Measurements from ENCODE around the gene ANKRD12.
"Not testable (repeated sequence)": the region's sequence is repeated elsewhere in the genome, so short reads cannot be mapped to it uniquely, and the experiment has no call there.

The ANKRD12 gene

DNA sequence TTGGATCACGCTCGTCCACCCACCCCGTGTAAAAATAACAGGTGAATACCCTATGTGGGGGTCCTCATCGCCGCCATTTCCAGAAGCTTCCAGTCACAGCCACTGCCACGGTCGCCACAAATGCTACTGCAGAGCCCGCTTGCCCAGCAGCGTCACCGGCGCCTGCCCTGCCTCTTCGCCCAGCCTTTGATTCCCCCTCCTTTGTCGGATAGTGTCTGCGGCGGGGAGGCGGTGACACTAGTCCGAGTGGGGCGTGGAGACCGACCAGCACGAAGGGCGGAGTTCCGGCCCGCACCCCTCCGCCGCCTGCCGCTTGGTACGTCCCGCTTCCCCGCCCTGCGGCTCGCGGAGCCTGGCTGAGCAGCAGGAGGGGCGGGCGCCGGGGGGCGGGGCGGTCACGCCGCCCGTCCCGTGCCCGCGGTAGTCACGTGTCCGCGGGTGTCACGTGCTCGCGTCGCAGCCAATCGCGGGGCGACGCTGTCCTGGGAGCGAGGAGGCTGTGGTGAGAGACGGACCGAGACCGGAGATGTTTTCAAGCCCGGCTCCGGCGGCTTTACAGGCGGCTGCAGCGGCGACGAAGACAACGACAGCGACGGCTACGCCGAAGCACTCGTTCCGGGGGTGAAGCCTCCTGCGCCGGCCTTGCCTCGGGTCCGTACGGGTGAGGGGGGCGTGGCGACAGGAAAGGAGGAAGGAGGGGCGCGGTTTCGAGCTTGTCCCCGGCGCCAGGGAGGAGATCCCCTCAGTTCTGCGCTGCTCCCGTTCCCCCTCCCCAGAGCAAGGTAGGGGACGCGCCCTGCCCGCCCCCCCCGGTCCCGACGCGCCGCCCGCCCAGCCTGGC, at the start of gene ANKRD12:
TSS of gene ANKRD12 (plus strand) at position 467 of the 841 bp plus-strand sequence. CDS start 45,652 bp downstream, outside the sequence.
- peak; percentile 82 for DNase-seq

DNA sequence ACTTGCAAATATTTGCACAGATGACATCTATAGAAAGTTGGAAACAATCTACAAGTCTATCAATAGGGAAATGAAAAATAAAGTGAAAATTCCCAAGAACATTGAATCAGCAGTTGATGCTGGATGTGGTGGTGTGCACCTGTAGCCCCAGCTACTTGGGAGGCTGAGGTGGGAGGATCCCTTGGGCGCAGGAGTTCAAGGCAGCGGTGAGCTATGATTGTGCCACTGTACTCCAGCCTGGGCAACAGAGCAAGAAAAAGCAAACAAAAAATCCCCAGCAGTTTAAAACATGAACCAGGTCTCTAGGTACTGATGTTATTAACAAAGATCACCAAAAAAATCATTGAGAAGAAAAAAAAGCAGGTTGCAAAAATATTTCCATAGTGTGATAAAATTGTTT, 49.4 kb upstream of the ANKRD12 start:
- no peak for DNase-seq

DNA sequence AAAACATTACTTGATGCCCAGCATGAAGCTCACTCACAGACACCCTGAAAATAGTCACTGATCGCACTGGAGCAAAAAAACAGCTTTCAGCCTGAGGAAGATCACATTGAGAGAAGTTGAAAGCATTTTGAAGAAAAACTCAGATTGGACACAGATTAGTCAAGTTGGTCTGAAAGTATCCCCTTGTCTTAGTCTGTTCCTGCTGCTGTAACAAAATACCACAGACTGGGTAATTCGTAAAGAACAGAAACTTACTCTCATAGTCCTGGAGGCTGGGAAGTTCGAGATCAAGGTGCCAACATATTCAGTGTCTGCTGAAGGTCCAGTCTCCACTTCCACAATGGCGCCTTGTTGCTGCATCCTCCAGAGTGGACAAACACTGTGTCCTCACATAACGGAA, 48.3 kb upstream of the ANKRD12 start:
- DNase-seq, result no peak

DNA sequence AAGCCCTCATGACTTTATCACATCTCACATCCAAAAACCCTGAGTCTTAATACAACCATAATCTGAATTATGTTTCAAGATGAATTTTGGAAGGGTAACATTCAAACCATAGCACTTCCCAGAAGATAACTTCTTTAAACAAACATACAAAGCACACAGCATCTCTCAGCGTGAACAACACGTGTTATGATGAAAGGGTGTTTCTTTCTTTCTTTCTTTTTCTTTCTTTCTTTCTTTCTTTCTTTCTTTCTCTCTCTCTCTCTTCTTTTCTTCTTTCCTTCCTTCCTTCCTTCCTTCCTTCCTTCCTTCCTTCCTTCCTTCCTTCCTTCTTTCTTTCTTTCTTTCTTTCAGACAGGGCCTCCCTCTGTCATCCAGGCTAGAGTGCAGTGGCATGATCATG, 47.9 kb upstream of the ANKRD12 start:
- DNase-seq, result not testable (repeated sequence)

DNA sequence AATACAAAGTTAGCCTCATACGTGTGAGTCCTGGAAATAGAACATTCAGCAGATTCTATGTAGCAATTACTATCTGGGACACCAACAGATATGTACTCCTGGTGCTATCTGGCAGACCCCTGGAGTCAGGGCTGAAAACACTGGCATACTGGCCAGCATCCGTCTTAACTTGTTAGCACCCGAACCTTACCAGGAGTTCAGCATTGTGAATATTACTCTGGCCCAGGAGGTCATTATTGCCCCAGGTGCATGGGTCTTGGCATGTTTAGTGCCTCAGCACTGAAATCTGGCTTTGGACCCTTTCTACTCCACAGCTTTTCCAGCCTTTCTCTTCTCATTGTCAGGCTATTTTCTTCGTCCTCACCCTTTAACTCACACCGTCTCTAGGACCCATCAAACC, 46.0 kb upstream of the ANKRD12 start:
- DNase-seq, result no peak

DNA sequence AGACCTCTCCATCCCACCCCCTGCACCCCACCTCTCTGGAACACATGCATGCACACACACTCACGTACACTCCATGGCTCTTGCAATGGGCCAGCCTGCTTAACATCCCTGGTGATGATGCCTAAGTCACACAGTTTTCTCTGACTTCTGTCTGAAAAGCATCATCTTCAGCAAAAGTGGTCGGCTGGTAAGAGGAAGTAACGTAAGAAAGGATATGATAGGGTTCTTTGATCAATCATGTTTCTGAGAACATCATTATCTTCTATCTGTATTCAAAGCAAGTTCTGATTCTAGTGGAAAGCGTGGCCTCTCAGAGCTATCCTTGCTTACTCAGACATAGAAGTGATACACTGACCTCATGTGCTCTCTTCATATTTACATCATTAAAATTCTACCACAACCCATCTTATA, 45.5 kb upstream of the ANKRD12 start:
- DNase-seq, result no peak

DNA sequence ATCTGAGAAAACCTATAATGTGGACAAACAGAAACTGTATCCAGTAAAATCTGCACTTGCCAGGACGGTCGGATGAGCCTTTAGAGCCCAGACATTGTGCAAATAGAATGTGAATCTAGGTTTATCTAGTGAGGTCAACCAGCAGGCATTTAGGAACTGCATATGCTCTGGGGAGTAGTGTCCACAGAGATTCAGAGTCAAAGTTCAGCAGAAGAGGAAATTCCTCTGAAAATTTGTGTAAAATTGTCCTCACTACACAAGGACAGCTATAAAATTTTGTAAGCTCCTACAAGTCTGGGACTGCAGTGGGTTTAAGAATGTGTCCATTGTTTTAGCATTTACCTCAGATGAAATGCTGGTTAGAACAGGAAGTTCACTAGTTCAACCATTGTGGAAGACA, 43.9 kb upstream of the ANKRD12 start:
- no peak for DNase-seq

DNA sequence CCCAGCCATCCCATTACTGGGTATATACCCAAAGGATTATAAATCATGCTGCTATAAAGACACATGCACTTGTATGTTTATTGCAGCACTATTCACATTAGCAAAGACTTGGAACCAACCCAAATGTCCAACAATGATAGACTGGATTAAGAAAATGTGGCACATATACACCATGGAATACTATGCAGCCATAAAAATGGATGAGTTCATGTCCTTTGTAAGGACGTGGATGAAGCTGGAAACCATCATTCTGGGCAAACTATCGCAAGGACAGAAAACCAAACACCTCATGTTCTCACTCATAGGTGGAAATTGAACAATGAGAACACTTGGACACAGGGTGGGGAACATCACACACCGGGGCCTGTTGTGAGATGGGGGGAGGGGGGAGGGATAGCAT, 43.5 kb upstream of the ANKRD12 start:
- not testable (repeated sequence) for DNase-seq

DNA sequence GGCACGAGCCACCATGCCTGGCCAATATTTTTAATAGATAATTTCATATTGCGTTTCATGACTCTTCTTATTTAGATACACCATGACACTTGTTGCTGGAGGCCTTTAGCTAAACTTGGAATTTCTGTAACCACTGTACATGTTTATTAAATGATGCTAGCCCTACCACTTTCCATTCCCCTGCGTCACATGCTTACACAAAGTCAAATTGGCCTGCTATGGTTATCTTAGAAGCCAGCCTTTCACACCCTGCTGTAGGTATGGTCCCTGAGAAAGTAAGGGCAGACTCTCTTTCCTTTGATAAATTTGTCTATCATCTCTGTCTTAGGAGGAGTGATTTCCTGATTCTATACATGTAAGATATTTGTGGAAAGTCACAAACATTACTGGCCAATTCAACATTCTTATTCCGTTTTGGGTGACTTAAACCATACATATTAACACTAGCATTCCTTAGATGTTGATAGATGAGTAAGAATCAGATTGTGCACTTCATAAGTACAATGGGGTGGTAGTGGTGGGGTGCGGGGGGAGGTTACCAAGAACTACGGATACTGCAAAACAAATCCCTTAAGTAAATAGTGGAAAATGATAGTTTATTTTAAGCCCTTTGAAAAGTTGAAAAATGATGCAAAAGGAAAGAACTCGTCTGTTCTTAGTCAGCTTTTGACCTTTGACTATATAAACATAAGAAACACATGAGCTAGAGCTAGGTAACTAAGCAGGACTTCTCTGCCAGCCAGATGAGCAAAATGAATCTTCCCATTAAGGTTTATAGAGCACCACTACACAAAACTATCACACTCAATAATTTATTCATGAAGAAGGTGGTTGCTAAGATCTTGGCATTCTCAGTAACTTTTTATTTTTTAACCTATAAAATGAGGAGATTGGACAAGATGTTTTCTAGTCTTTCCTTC, 42.0 kb upstream of the ANKRD12 start:
- DNase-seq, result peak; percentile 59

DNA sequence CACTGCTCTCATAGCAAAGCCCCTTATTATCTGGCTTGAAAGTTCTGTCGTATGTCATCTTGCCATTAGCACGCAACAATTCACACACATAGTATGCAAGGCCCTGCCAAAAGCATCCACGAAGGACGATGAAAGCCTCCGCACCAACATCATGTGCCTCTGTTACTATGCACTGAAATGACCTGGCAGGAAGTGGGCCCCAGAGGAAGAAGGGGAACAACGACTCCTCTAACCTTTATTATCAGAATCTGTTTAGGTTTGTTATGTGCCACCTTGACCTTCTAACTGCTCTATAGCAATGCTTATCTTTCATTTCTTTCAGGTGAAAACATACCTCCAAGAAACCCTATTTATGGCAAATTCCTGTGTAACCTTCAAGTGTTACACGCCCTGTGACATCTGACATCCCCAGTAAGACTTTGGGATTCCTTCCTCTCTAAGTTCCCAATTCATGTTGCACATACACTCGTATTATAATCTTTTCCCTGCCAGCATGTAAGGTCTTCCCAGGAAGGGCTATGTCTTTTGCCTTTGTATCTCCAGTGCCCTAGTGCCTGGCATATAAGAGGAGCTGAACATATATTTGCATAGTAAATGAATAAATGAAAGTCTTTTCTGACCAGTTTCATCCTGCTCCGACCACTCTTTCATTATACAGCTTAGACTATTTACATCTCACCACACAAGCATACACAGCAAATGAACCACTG, 41.1 kb upstream of the ANKRD12 start:
- no peak for DNase-seq

DNA sequence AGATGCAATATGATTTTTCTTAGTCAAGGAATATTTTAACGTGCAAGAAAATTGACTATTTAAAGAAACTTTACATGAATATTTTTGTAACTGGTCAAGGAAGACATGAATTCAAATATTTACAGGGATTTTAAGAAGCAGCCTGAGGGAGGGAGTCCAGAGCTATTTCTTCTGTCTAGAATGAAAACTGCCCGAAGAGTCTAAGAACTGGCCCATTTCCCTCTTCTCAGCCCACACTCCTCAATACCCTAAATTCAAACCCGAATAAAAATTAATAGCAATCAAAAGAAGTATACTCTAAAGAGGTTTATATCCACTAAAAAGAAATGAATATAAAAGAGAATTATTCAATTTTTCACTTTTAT, 40.6 kb upstream of the ANKRD12 start:
- DNase-seq, result no peak

DNA sequence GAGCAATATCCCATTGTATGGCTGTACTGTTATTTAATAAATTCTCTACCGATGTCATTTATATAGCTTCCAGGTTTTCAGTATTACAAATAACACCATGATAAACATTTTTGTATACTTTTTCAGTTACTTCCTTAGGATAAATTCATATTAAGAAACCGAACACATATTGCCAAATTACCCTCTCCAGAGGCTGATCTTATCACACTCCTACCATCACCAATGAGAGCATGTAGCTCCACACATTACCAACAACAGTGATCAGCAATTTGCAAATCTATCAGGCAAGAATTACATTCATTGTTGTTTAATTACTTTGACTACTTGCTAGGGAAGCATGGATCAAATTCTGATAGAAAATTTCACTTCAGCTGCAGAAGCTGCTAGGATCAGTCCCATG, 39.9 kb upstream of the ANKRD12 start:
- DNase-seq, result no peak

DNA sequence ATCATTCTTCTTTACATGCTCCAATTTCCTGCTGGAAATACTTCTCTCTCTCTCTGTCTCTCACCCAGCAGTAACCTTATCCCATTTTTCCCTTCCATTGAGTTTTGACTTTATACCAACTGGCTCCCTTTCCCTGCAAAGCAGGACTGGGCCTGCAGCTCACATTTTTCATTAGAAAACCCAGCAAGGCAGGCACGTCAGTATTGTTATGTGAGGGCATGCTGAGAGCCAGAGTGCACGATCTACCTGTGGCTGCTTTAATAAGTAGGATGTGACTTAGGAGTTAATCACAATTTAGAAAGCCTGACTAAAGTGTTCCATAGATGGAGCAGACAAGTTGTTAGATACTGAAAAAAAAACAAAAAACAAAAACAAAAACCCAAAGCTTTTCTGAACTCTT, 39.2 kb upstream of the ANKRD12 start:
- no peak for DNase-seq

DNA sequence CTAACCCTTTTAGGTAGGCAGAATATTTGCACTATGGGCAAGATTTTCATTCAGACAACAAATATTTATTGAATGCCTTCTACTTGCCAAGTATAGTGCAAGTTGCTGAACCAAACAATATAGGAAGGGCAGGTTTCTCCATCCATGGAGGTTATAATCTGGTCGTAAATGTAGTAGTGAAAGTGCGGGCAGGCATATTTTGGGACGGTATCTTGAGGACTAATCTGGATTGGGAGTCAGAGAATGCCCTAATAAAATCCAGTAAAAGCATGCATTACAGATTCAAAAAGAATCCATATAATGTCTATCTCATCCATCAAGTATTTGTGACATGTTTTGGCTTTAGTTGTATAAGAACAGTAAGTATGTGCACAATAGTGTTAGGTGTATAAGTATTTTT, 35.8 kb upstream of the ANKRD12 start:
- DNase-seq, result no peak

DNA sequence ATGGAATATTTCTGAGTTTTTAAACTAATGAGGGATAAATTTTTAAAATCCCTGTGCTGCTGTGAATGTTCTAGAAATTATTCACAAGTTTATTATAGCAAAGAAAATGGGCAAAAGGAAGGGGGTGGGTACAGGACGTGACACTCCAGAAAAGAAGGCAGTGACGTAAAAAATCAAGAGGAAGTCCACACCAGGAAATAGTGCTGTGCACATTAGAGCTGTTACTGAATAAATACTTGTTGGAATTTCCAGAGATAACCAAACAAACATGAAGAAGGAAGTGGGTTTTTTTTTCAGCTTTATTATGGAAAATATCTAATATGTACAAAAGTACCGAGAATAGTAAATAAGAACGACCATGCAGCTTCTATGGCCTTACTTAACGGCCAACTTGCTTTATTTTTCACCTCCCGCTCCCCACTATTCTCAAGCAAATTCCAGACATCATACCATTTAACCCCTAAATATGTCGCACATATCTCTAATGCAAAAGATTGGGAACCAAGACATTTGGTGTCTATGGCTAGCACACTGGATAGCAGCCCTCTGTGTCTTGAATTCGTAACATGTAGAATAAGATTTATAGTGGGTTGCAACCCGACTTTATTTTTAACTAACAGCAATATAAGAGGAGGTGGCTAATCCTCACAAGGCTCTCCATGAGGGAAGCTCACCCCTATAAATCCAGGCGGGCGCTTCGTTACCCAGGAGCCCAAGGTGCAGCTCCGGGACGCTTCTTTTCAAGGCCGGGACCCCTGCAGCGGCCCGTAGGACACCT, 34.7 kb upstream of the ANKRD12 start:
- no peak for DNase-seq

DNA sequence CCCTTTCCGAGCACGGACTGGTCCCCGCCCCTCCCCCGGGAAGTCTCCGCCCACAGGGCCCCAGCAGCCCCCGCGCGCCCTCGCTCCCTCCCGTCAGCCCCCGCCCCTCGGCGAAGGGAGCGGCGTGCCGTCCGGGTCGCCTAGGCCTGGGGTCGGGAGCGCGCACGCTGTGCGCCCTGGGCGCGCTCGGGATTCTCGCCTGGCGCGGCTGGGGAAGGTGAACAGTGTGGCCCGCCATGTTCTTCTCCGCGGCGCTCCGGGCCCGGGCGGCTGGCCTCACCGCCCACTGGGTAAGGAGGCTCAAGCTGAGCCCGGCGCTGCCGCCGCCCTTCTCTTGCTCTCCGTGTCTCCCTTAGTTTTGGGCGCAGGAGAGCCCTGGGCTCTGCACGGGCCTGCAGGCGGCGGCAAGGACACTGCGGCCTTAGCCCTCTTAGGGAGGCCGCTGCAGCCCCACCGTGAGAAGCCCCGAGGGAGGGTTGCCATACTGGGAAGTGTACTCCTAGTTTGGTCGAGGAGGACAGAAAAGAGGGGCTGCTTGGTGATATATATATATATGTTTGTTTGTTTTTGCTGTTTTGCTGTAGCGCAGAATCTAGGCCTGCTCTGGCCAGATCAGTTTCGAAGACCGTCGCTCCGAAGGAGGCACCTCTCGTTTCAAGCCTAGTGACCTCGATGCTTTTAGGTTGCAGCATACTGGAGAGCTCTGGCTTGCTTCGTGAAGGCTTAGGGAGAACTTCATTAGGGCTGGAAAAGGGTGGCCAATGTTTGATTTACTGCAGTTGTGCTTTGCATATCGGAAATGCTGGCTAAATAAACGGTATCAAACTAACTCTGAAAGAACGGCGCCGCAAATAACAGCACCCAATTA, 33.8 kb upstream of the ANKRD12 start, which contains the start of gene NDUFV2:
TSS of gene NDUFV2 (plus strand) at position 192 of the 868 bp plus-strand sequence. CDS start at position 237, 45 bp downstream.
- DNase-seq, result peak; percentile 92

DNA sequence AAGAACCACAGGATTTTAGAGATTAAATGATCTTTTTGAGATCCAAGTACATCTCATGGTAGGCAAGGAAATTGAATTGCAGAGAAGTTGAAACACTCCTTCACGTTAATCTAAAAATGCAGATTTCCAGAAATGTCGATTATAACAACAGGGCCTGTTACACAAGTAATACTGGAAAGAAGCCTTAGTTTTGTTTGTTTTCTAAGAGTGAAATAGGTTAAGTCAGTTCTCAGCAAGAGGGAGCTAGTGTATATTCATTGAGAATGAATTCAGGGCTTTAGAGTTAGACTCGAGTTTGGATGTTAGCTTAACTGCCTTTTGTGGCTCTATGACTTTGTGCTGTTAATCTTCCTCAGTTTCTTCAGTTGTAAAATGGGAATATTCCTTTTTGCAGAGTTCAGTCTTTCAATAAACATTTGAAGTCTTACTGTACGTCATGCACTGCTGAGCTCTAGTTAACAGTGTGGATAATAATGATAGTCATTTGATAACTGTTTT, 33.2 kb upstream of the ANKRD12 start:
- DNase-seq, result no peak

DNA sequence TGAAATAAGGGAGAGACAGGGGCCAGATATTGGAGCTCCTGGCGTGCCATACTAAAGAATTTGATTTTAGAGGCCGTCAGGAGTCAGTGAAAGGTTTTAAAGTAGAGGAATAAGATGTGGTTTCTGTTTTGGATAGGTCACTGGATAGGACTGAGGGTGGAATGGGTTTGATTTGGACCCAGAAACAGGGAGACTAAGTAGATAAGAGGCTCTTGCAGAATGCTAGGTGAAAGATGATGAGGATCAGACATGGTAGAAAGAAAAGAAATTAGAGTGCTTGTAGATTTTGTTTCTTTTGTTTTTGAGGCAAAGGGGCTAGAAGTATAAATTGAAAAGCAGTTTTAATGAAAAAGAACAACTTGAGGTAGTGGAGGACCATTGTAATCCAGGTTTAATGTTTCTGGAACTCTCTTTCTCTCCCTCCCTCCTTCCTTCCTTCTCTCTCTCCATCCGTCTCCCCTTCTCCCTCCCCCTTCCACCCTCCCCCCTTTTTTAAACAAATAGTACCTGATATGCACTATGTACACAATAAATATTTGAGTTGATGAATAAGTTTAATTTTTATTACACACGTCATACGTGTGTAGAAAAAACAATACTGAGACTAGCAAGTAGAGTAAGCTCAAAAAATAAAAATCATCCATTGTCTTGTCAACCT, 32.2 kb upstream of the ANKRD12 start:
- no peak for DNase-seq

DNA sequence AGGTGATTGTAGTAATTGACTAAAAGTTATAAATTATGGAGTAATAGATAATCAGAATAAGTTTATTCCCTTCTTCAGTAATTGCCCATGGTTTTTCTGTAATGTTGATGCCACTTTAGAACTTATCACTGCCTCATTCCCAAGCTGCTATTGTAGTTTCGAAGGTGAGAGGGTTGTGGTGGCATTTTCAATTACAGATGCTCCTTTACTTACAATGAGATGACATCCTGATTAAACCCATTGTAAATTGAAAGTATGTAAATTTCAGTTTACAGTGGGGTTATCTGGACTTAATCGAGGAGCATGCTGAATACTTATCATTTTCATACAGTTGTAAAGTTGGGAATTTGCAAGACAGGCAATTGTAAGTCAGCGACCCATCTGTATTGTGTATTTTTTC, 31.2 kb upstream of the ANKRD12 start:
- no peak for DNase-seq

DNA sequence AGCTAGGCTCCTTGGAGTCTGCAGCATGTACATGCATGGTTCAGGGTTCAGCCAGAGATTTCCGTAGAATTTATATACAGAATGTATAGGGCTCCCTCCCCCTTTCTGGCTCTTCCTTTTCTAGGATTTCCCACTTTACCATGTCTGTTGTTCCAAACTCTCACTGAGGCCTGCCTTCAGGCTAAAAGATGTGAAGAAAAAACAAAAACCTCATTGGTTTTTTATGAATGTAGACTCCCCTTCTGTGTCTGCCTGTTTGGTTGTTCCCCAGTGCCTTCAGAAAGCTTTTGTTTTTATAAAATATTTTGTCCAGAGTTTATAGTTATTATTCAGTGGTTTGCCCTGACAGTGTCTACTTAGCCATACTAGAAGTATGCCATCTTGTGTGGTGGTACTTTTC, 30.5 kb upstream of the ANKRD12 start:
- DNase-seq, result no peak

Measured in amniotic stem cell (primary cell).